ENCODE results near the gene TRIM31.

The TRIM31 gene

DNA sequence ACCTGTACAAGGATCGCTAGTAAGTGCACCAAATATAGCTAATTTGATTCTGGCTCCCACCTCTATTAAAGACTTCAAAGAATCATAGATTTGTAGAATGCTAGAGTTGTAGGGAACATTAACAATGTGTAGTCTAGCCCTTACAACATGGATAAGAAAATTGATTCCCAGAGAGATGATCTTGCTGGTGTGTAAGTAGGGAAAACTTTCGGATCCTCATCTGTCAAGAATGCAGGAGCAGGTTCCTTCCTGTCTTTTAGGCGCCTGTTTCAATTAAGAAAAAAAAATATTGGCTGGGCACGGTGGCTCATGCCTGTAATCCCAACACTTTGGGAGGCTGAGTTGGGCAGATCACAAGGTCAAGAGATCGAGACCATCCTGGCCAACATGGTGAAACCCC lies 25.0 kb downstream of the TRIM31 start:
- no peak for DNase-seq

DNA sequence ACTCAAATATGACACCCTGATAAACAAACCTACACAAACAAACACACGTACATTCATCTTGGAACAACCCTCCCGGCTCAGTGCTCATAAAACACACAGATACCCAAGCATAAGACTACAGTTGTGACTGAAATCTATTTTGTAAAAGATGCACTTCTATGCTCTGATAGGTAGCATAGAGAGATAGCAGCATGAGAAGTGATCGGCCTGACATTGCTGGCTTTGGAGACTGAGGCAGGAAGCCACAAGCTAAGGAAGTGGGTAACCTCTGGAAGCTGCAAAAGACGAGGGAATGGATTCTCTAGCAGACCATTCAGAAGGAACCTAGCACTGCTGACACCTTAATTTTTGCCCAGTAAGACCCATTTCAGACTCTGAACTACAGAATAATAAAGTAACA lies 35.7 kb downstream of the TRIM31 start:
- DNase-seq, result no peak

DNA sequence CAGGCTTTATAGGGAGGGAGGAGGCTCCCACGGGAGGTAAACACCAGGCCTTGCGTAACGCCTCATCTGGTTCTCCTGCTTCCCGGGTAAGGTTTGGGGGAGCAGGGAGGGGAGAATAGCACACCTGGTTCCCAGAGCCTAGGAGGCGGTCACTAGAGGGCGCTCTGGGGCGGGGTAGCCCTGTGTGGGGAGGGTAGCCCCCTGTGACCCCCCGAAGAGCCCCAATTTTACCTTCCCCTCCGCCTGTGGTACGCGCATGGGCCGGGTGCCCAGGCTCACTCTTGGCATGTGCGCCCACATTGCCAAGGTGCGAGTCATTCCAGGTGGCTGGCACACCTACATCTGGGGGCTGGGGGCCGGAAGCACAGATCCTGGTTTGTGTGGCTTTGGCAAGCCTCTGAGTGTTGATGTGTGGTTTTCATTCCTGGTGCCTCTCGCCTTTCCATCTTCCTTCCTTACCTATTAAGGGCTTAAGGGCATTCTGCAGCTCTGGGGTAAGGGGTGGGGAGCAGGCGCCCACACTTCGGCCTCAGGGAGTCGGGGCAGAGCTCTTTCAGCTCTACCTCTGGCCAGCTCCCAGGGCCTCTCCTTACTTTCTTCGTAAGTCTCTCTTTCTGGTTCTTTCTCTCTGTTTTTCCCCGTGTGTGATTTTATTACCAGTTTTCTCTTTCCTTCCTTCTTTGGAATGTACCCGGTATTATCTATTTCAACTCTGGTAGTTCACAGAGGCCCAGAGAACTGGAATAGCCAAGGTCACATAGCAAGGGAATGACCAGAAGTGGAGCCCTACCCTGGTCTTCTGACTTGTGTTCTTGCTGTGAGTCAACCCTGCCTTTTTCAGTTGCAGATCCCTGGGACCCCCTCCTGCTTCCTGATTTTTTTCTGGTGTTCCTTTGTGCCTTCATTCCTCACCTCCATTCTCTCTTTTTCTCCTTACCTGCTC lies 36.8 kb downstream of the TRIM31 start:
- no peak for DNase-seq

DNA sequence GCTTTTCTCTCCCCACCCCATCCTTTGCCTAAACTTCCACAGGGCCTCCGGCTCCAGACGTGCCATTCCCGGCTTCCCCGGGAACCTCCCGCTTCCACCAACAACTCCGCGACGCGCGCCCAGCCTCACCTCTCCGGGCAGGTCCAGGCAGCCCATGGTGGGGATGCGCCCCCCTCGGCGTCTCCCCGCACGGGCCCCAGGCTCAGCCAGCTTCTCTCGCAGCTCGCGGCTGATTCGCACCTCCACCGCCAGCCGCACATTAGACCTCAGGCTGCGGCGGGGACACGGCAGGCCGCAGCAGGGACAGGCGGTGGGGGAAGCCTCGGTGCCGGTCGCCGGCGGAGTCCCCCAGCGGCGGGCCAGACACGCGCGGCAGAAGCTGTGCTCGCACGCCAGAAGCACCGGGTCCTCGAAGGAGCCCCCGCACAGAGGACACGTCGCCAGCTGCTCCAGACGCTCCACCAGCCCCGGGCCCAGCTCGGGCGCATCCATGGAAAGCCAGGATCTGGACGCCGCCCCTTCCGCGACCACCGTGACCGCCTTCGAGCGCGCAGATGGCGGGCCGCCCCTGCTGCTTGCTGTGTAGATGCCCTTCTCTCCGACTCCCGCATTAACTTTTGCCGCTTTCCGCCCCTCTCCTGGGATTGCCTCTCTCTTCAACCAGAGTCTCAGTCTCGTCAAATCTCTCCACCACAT lies 37.6 kb downstream of the TRIM31 start, which contains the start of gene RNF39:
Gene RNF39 (minus strand): TSS at position 676 of the 696 bp plus-strand sequence. CDS start 184 bp downstream, at position 492.
- DNase-seq, result no peak

DNA sequence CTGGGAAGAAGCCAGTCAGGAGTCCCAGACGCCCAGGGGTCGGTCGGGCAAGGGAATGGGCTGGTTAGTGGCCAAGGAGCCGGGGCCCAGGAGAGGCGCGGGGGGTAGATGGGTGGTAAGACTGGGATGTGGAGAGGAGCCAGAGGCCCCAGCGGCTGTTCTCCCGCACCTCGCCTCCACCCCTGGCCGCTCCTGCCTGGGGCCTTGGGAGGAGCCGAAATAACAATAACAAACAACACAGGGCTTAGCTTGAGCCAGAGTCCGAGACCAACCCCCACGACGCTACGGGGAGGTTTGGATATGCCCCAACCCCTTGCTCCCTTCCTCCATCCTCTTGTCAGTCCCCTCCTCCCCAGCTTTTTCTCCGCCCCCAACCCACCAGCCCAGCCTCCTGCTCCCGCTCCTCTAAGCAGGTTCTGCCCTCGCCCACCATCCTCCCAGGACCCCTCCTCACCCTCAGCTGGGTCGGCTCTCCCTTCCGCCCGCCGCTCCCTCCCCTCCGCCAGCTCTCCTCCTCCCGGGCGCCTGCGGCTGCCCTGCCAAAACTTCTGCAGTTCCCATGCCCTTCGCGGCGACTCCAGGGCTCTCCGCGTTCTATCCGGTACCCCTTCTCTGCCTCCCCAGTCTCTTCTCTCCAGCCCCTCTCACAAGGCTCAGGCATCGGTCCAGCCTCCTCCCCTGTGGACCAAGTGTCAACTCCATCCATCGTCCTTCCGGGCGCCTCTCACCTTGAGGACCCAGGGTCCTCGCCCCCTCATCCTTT lies 38.4 kb downstream of the TRIM31 start:
- DNase-seq, result no peak

DNA sequence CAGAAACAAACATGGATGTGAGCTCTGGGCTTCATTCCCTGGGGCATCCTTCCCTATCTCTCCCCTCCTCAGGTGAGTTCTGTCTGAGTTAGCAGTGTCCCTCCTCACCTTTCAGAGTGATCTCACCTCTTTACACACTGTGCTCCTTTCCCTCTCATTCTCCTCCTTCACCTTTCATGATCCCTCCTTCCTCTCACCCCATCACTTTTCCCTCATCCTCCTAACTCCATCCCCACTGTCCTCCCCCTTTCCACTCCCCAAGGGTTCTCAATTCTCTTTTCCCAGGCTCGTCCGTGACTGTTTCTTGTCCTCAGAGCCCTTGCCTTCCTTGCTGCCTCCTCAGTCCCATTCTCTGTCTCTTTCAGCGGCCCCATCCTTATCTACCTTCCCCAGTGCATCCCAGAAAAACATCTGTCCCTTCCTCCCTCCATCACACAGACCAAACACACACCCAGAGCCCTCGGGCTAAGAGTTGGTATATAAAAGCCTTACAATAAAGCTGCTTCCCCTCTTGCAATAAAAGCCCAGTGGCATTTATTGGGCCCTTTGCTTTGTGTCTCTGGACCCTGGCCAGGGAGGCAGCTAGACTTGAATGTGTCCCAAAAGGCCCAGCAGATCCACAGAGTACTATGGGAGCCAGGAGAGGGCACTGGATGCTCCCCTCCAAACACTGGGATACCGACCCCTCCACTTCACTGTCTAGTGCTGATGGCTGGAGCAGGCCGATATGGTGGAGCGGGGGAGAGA lies 39.2 kb downstream of the TRIM31 start:
- DNase-seq, result no peak

DNA sequence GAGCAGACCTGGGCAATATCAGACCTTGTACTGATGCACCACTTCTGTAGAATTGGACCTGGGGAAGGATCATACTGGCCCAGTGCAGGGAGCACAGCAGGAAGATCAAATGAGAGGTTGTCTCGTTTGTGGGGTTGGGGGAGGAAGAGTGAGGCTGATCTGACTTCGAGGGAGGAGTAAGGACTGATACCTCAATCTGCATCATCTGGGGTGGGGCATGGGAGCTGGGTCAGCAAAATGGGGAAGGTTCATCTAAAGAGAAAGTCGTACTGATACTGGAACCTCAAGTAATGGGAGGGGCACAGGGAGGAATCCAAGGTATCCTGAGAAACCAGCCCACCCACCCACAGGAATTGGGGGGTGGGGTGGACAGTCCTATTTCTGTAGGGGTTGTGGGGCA lies 41.0 kb downstream of the TRIM31 start:
- no peak for DNase-seq

DNA sequence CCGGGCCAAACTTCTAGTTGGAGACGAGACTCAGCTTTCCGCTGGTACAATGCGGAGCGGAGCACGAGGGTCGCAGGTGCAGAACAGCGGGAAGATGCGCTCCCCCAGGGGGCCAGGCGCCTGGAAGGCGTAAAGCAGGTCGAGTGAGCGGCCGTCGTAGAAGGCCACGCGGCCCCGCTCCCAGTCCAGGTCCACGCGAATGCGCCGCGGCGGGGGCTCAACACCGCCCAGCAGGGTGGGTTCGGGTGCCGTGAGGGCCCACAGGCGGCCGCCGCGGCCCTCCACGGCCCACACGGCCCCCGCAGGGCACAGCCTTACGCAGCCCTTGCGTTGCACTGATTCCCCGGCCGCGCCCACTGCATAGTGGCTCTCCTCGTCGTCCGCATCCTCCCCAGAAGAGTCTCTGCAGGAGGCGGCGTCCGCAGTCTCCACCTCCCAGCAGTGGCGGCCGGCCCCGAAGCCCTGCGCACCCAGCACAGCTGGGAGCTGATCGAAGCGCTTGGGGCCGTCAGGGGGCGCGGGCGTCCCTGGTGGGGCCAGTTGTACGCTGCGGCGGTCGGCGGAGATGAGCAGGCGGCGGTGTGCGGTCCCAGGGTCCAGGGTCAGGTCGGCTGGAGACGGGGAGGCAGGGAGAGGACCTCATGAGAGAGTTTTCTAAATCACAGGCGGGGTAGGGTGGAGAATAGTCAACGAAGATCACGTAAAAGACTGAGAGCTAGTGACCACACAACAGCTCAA lies 41.6 kb downstream of the TRIM31 start:
- no peak for DNase-seq

DNA sequence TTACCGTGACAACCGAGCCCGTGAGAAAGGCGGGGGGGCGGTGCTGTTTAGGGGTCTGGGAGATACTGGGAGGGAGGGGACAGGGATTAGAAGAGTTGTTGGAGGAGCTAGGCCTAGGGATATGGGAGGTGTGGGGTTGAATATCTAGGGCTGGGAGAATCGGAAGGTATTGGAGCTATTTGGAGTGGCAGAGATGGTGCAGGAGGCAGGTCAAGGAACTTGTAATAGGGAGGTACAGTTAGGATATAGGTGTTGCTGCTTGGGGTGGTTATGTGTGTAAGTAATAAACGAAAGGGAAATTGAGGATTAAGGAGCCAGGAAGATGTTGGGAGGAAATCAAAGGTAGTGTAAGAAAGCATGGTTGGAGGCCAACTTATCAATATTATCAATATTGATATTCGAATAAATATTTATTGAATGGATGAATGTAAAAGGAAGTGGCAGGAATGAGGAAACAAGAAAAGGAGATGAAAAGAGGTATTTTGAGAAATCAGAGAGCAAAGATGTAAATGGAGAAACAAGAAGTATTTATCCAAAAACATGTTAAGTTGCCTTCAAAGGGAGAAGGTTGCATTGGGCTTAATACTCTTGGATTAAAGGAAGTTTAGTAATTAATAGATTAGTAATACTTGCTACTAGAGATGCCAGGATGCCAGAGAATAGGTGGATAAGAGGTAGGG lies 45.3 kb downstream of the TRIM31 start:
- DNase-seq, result peak in 2 of 56 donors; percentile 67 to 68

DNA sequence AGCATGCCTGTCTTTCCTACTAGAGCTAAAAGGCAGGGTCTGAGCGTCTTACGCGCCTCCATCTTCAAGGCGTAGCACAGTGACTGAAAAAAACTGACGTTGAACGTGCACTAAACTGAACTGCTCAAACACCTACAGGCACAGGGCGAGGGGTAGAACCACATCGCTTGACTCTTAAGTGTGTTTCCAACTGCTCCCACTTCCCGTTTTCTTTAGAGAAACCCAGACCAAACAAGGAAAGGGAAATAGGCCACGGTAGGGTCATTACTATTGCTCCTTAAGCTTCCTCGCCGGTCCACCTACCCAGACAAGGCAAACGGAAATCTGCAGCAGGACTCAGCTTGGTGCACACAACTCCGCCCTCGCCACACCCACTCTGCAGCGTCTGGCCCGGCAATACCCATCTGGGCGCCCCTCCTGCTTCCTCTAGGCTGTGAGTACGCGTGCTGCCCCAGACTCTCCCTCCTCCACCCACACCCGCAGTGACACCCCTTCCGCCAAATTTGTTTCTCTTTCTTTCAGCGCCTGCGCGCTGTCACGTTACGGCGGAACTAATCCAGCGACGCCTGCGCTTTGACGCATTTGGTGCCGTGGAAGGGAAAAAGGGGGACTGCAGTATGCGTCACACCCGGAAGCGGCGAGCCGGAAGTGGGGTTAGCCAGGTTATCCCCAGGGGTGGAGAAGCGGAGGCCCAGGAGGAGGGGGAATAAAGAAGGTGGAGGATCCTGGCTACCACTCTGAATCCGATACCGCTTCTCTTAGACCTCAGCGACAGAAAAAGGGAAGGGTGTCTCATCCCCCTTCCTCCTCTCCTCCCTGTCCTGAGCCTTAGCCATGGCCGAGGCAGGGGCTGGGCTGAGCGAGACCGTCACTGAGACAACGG lies 46.1 kb downstream of the TRIM31 start, which contains the start of gene PPP1R11:
Gene PPP1R11 (plus strand): TSS at position 622 of the 883 bp plus-strand sequence. CDS start 213 bp downstream, at position 835.
- DNase-seq, result peak; percentile 90 to 100 (median 98)

DNA sequence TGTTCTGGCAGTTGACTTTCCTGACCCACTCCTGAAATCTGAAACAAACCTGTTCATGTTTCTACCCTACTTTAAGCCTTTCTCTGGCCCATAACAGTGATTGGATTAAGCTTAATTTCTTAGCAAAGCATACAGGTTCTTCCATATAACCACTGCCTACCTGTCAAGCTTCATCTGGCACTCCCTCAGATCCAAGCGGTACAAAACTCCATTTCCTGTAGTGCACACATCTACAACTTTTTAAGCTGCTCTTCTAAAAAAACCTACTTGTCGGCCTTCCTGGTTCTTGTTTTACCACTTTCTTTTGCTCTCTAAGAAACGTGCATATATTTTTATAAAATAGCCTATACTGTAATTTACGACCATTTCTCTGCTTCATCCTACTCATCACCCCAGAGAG lies 46.8 kb downstream of the TRIM31 start:
- no peak for DNase-seq

DNA sequence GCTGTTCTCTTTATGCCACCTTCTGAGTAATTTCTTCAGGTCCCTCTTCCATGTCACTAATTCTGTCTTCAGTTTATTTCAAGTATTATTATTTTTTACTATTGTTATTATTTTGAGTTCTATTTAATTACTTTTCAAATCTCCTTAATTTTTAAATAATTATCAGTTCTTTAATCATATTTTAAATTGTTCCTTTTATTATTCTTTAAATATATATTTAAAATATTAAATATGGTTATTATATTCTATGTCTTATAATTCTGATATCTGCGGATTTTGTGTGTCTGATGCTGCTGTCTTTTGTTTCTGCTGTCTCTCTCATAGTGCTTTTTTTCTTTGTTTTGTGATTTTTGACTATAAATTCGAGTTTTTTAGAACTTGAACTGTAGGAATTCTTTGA lies 49.6 kb downstream of the TRIM31 start:
- no peak for DNase-seq

DNA sequence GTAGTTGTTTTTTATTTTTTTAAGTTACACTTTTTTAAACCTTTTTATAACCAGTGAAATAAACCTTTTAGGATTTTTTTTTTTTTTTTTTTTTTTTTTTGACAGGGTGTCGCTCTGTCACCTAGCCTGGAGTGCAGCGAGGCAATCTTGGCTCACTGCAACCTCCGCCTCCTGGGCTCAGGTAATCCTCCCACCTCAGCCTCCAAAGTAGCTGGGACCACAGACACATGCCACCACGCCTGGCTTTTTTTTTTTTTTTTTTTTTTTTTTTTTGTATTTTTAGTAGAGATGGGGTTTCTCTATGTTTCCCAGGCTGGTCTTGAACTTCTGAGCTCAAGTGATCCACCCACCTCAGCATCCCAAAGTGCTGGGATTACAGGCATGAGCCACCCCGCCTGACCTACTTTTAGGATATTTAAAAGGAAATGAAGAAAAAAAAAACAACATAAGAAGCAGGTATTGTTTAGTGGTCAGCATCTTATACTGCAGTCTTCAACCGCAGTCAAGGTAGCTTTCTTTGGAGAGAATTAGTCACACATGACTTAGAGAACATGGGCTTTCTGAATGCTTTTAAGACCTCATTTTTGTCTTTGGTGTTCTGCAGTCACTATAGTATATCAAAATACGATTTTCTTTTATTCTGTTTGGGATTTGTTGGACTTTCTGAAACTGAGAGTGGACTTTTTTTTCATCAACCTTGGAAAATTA lies 50.3 kb downstream of the TRIM31 start:
- DNase-seq, result no peak

DNA sequence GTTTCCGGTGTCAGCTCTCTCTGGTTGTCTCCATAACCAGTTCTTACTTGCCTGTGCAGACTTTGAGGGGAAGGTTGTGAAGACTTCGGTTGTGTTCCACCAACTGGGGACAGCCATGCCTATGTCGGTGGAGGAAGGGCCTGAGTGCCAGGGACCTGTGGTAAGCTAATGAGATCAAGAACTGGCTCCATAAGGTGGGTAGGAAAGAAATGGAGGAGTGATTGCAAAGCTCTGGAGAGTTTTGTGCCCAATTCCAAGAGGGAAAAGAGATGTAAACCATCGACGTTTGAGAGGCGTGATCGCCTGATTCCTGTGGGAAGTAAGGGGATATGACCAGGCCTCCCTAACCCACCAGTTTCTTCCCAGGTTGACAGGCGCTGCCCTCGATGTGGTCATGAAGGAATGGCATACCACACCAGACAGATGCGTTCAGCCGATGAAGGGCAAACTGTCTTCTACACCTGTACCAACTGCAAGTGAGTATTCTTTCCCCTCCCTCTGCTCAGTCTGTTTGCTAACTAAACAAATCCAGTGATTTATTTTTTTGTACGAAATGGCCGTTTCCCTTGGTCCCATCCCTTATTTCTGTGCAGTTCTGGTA lies 50.9 kb downstream of the TRIM31 start:
- DNase-seq, result peak in 2 of 56 donors; percentile 22 to 42

DNA sequence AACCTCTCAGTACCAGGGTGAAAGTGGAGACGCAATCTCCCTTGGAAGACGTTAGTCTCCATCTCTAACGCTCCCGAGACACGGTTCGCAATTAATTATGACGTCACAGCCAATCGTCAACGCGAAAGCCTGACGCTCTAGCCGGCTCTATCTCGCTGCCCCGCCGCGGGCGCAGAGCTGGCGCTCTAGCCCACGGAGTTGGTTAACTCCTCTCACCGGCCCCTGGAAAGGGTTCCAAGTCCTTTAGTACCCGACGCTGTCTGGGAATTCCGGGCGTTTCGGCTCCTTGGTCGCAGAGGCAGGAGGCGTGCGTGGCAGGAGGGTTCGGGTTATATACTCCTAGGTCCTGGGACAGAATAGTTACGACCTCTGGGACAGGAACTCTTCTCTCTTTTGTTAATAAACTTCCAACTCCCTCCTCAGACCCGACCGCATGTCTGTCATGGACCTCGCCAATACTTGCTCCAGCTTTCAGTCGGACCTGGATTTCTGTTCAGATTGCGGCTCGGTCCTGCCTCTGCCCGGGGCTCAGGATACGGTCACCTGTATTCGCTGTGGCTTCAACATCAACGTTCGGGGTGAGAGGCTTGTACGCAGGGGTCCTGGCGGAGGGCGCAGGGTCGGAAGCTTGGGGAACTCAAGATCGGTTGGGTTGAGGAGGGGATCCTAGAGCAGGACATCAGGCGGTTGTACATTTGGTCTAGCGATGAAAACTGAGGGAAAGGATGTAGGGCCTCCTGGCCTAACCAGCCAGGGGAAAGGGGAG lies 51.6 kb downstream of the TRIM31 start, which contains the start of gene POLR1H:
Gene POLR1H (plus strand): TSS at position 174 of the 766 bp plus-strand sequence. CDS start 260 bp downstream, at position 434.
- peak; percentile 27 to 96 (median 87) for DNase-seq

DNA sequence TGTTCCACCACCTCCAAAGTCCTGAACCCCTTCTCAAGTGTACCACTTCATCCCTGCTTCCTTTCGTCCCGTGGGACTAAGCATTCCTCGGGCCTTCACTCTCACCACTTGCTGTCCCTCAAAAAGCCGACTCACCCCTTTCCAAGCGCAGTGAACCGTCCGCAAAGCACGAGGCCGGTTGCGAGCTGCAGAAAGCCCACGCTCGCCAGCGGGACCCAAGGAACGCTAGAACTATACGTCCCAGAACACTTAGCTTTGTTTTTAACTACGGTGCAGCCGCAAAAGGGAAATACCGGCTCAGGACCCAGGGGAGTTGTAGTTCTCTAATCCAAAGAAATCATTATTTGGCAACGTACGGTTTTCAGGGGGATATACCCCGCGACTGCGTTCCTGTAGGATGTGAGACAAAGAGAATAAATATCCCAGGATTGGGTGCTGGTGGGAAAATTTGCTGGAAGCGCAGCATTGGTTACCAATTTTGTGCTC lies 52.2 kb downstream of the TRIM31 start:
- peak in 6 of 56 donors; percentile 13 to 69 (median 50) for DNase-seq

All from amygdala (tissue), 56 donors.